HepG2 (cell line): ENCODE results near the gene SGMS1. TPM values are rescaled to one million over a fixed set of nuclear protein-coding genes. Genes with fewer than 3 reads are reported as not detected.

Experiments used
- HNRNPLL ChIP-seq: fragments of 200-400 bp; formaldehyde crosslinking; IDR thresholded peaks from 2 replicates; pipeline ENCODE4 v1.6.1; 2017; ENCODE audit warnings: mild to moderate bottlenecking, low read depth, low read length; ENCODE audit not compliant: poor library complexity, severe bottlenecking
- MAF1 ChIP-seq: sonication (generic); formaldehyde crosslinking; IDR thresholded peaks from 2 replicates; pipeline ENCODE4 v1.5.0; 2020; ENCODE audit warnings: missing genetic modification reagents, borderline replicate concordance
- RAD21 ChIP-seq: fragments of 450-650 bp; formaldehyde crosslinking; IDR thresholded peaks from 2 replicates; pipeline ENCODE4 v1.5.0; 2020; ENCODE audit warnings: mild to moderate bottlenecking
- RXRB ChIP-seq: IDR thresholded peaks from 2 replicates; pipeline ENCODE4 v1.6.1; 2016; ENCODE audit warnings: borderline replicate concordance, missing genetic modification reagents, missing compliant biosample characterization
- SNAPC4 ChIP-seq: sonication (generic); formaldehyde crosslinking; IDR thresholded peaks from 2 replicates; pipeline ENCODE4 v1.4.0; 2020; ENCODE audit warnings: mild to moderate bottlenecking, missing genetic modification reagents
- UBTF ChIP-seq: sonication (generic); formaldehyde crosslinking; IDR thresholded peaks from 2 replicates; pipeline ENCODE4 v1.4.0; 2020; ENCODE audit warnings: mild to moderate bottlenecking, missing genetic modification reagents
- ZBTB40 ChIP-seq, 2 experiments: fragments of 450-650 bp in 1 of 2; sonication (generic) in 1 of 2; formaldehyde crosslinking in 1 of 2; IDR thresholded peaks; 2 replicates each; pipeline versions ENCODE4 v1.6.1 to v1.8.0; 2016 to 2022; ENCODE audit warnings: antibody characterized with exemption in 1 of 2, mild to moderate bottlenecking in 1 of 2, missing genetic modification reagents in 1 of 2
- ZNF136 ChIP-seq: sonication (generic); formaldehyde crosslinking; IDR thresholded peaks from 2 replicates; pipeline ENCODE4 v1.8.1; 2022; ENCODE audit warnings: low read depth, mild to moderate bottlenecking, moderate library complexity, missing genetic modification reagents
- ZNF20 ChIP-seq: sonication (generic); formaldehyde crosslinking; IDR thresholded peaks from 2 replicates; pipeline ENCODE4 v1.4.0; 2020; ENCODE audit warnings: mild to moderate bottlenecking, moderate library complexity, missing genetic modification reagents
- polyA plus RNA-seq, 8 experiments: library from polyadenylated mRNA; depleted of rRNA in 3 of 8; stranded (reverse) in 7 of 8; unstranded in 1 of 8; fragments of >200 nt; fragmentation: Illumina TruSeq in 4 of 8; extraction: Trizol in 4 of 8; gene quantifications; 2 replicates each; pipeline versions ENCODE4 v1.2.1 to v1.2.3, GENCODE V29; 2011 to 2016; ENCODE audit warnings: low read depth in 4 of 8, missing spikeins in 1 of 8, mixed read lengths in 1 of 8; ENCODE audit not compliant: insufficient read depth in 1 of 8
- total RNA-seq, 5 experiments: library from RNA; depleted of rRNA; stranded (reverse); fragments of >200 nt; fragmentation: Illumina TruSeq; extraction: Trizol; gene quantifications; 2 replicates each; pipeline ENCODE4 v1.2.3, GENCODE V29; 2016; ENCODE audit warnings: low read depth in 1 of 5

SGMS1 gene
- total and polyA plus RNA-seq, 2 of the 13 experiments (the other 11 are each of a cell fraction or from before 2014, with no cell fraction given): 6.5 to 15.1 TPM

- TF ChIP-seq RXRB (CRISPR knock-in tag) (no peak), SNAPC4 (CRISPR knock-in tag) (no peak), HNRNPLL (peak; percentile 73), RAD21 (CRISPR knock-in tag) (peak; percentile 42), ZBTB40 (IDR thresholded peaks at IDR 0.05) (no peak), ZBTB40 (CRISPR knock-in tag; IDR thresholded peaks at IDR 0.05) (0 out of 2 replicates have a peak, but pooled peaks have one; percentile 20), ZNF136 (CRISPR knock-in tag) (no peak), ZNF20 (CRISPR knock-in tag) (no peak), MAF1 (CRISPR knock-in tag) (no peak), UBTF (CRISPR knock-in tag) (peak; percentile 96)
Measured at GRCh38 chr10:50417886-50418830, 205.6 kb downstream of the SGMS1 start (continued).
